ENCODE data around the gene ADGRA1.

ADGRA1 gene

DNA sequence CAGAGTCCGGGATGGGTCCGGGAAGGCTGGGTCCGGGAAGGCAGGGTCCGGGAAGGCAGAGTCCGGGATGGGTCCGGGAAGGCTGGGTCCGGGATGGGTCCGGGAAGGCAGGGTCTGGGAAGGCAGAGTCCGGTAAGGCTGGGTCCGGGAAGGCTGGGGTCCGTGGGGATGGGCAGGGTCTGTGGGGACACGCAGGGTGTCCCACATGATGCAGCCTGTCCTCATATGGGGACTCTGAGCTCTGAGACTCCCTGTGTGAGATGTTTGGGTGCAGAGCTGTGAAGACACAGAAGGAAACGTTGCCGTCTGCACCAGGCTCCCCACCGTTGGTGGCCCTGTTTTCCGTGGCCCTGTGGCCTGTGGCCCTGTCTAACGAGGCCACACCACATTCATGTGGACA lies 45.7 kb upstream of the ADGRA1 start:
- no peak overlapping the region for H3K4me3 ChIP-seq (ENCODE audit: low read depth, low read length)
- TF ChIP-seq, protein P1, sequence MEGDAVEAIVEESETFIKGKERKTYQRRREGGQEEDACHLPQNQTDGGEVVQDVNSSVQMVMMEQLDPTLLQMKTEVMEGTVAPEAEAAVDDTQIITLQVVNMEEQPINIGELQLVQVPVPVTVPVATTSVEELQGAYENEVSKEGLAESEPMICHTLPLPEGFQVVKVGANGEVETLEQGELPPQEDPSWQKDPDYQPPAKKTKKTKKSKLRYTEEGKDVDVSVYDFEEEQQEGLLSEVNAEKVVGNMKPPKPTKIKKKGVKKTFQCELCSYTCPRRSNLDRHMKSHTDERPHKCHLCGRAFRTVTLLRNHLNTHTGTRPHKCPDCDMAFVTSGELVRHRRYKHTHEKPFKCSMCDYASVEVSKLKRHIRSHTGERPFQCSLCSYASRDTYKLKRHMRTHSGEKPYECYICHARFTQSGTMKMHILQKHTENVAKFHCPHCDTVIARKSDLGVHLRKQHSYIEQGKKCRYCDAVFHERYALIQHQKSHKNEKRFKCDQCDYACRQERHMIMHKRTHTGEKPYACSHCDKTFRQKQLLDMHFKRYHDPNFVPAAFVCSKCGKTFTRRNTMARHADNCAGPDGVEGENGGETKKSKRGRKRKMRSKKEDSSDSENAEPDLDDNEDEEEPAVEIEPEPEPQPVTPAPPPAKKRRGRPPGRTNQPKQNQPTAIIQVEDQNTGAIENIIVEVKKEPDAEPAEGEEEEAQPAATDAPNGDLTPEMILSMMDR (IDR thresholded peaks at IDR 0.05; ENCODE audit: insufficient read depth, low read depth, low read length, missing control alignments): no peak
- DNase-seq (ENCODE audit: low read depth): no peak

- no peak overlapping the region for H3K4me3 ChIP-seq (ENCODE audit: low read depth, low read length)
- TF ChIP-seq, protein P1 (IDR thresholded peaks at IDR 0.05; ENCODE audit: insufficient read depth, low read depth, low read length, missing control alignments): no peak
- DNase-seq (ENCODE audit: low read depth): no peak
These were observed 44.9 kb upstream of the ADGRA1 start for GRCh38 chr10:133042816-133043215.

DNA sequence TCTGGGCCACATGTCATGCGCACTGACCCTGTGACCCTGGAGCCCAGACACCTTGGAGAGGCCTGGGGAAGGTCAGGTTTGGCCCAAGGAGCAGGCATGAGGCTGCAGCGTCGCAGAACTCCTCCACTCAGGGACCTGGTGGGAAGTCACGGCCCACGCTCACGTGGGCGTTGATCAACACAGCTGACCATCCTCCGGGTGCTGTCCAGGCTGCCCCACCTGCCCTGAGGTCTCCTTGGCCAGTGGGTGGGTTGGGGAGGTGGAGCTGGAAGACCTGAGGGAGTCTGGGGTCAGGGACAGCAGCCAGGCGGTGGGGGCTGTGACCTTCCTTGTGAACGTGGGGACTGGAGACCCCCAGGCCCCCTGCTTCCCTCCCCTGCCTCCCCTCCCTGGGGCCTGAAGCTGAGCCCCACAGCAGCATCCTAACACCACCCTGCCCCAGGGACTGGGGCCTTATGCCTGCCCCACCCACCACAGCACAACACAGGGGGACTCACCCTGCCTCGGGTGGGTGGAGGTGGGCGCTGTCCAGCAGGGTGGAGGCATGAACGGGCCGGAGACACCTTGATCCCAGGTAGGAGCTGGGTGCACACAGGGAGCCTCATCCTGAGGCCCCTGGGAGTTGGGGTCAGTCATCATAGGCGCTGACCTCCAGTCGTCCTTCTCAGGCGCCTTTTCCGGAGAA lies 44.0 kb upstream of the ADGRA1 start:
- no peak for DNase-seq (ENCODE audit: low read depth)
- no peak overlapping the region for H3K4me3 ChIP-seq (ENCODE audit: low read depth, low read length)
- TF ChIP-seq, protein P1 (IDR thresholded peaks at IDR 0.05; ENCODE audit: insufficient read depth, low read depth, low read length, missing control alignments): no peak

DNA sequence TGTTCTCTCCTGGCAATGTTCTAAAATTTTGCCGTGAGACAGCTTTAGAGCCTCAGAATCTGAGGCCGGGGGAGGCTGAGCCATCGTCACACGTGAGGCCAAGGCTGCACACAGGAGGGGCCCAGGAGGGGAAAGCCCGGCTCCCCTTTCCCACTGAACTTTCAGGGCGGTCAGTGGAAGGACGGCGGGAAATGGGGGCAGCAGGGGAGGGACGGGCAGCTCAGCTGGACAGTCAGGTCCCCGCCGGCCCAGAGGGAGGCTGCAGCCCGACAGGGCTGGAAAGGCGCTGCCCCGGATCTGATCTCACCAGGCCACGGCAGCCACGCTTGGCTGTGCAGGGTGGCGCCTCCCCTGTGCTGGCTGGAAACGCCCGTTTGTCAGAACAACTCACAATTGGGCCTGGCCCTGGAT lies 43.3 kb upstream of the ADGRA1 start:
- no peak for DNase-seq (ENCODE audit: low read depth)
- no peak overlapping the region for H3K4me3 ChIP-seq (ENCODE audit: low read depth, low read length)
- TF ChIP-seq, protein P1 (IDR thresholded peaks at IDR 0.05; ENCODE audit: insufficient read depth, low read depth, low read length, missing control alignments): no peak

DNA sequence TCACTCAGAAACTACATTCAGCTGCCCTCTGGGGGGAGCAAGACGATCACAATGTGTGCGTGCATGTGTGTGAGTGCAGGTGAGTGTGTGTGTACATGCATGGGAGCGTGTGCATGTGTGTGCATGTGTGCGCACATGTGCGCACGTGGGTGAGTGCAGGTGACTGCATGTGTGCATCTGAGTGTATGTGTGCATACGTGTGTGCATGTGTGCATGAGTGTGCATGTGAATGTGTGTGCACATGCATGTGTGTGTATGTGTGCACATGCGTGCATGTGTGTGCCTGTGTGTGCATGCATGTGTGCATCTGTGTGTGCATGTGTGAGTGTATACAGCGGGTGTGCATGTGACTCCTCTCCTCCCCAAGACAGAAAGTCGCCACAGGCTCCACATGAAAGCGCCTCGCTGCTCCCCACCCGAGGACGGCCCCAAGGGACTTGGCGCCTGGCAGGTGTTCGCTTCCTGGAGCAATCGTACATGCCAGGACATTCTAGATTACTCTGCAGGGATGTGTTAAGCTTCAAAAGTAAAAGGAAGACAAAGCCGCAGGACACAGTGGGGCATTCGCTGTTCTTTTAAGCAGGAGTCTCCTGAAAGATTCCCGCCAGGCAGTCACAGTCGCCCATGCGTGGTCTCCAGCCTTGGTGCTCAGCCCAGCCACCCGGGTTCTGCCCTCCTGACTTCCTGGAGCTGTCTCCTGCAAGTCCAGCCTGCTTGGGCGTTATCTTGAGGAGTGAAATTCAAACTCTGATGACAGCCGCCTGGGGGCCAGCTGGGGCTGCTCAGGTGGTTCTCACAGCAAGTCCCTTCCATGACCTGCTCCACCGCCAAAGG lies 42.0 kb upstream of the ADGRA1 start:
- H3K4me3 ChIP-seq (ENCODE audit: low read depth, low read length): no peak overlapping the region
- TF ChIP-seq, protein P1 (IDR thresholded peaks at IDR 0.05; ENCODE audit: insufficient read depth, low read depth, low read length, missing control alignments): no peak
- DNase-seq (ENCODE audit: low read depth): no peak

GRCh38 chr10:133046390-133046765 lies 41.3 kb upstream of the ADGRA1 start:
- no peak overlapping the region for H3K4me3 ChIP-seq (ENCODE audit: low read depth, low read length)
- DNase-seq (ENCODE audit: low read depth): no peak
- TF ChIP-seq, protein P1 (IDR thresholded peaks at IDR 0.05; ENCODE audit: insufficient read depth, low read depth, low read length, missing control alignments): no peak
